ENCODE data around the gene STEAP1B. TPM values are rescaled to one million over a fixed set of nuclear protein-coding genes. Genes with fewer than 3 reads are reported as not detected.

The STEAP1B gene
- total RNA-seq, 2 donors from 2014 or later: 0.73 to 0.75 TPM

DNA sequence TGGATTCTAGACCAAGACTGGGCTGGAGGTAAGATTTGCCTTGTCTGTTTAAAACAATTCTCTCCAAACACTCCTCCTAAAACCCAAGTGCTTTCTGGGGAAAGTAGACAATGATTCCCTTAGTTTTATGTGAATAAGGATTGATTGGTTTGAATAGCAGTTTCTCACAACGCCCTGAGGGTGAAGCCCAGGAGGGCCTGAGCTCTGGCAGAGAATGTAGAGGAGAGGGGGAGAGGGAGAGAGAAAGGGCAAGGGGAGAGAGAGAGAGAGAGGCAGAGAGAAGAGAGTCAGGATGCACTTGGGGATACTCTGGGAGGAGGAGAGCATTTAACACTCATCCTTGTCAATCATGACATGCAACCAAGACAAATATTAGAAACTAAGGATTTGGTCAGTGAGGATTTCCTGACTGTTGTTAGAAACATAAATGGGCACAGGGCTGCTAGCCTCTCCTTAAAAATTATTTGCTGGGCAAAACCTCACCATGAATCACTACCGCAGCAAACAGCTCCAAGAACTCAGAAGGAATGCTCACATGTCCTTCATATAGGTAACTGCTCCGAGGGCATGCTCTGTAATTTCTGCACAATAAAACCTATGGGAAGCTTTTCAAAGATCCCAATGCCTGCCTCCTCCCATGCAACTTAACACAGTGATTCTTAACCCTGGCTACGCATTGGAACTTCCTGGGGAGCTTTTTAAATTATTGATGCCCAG, 87.9 kb downstream of the STEAP1B start:
- peaks cover 35% of the 10 kb centered on the region for H3K27me3 Mint-ChIP-seq
- ATAC-seq: no peak
- peaks cover 2% of the 10 kb centered on the region for H3K36me3 Mint-ChIP-seq (ENCODE audit: low read depth)
- H3K4me1 Mint-ChIP-seq: no peaks in the 10 kb centered on the region
- H3K27ac Mint-ChIP-seq: no peak overlapping the region
- H3K9me3 ChIP-seq (ENCODE audit: control insufficient read depth, low read length, poor library complexity, severe bottlenecking): no peaks in the 10 kb centered on the region
- no peak overlapping the region for H3K4me3 Mint-ChIP-seq
- DNase-seq: no peak

DNA sequence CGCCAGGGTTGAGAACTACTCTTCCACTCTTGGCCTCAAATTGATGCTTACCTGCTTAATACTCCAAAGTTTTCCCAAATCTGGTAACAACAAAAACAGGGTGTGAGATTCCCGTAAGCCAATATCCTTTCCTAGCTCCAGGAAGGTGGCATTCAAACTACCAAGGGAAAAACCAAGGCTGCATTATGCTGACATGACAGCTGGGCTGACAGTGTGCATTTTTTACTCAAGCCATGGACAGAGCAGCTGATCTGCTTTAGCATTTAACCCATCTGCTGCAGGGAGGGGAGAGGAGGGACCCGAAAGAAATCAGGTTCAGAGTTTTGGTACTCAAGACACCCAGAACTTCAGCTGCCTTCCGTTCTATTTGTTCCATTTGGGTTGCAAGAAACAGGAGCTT, 93.3 kb downstream of the STEAP1B start:
- Mint-ChIP-seq H3K27me3 (peaks cover 4% of the 10 kb centered on the region), H3K27ac (no peak overlapping the region), H3K36me3 (ENCODE audit: low read depth) (no peaks in the 10 kb centered on the region), H3K4me3 (no peak overlapping the region), H3K4me1 (peaks cover 5% of the 10 kb centered on the region)
- ATAC-seq: no peak
- no peaks in the 10 kb centered on the region for H3K9me3 ChIP-seq (ENCODE audit: control insufficient read depth, low read length, poor library complexity, severe bottlenecking)
- DNase-seq: no peak

DNA sequence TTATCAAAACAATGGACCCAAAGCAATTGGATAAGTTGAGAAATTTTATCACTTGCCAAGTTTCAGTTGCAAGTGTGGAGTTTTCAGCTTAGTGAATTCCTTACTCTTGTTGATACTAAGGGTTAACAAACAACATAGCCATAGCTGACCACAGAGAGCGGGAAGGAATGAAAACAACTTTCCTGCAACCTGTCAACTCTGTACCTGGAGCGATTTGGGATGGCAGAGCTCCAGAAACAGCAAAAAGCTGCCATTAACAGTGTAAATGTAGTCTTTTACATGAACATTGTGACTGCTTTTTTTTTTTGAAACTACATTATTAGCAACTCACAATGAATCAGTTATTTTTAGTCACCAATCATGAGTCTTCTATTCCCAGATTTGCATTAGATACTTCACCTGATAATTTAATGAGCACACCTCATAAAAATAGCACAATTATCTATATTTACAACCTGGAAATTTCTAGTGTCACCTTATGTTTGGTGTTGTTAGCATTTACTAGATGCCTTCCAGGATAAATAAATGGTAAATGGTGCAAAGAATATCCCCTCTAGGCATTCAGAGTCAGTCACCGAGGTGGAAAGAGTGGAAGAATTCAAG, 95.5 kb downstream of the STEAP1B start:
- DNase-seq (no peak), ATAC-seq (no peak)
- H3K4me3 Mint-ChIP-seq: no peak overlapping the region
- H3K9me3 ChIP-seq (ENCODE audit: control insufficient read depth, low read length, poor library complexity, severe bottlenecking): no peaks in the 10 kb centered on the region
- peaks cover 6% of the 10 kb centered on the region for H3K4me1 Mint-ChIP-seq
- H3K27me3 Mint-ChIP-seq: peaks cover 4% of the 10 kb centered on the region
- no peak overlapping the region for H3K27ac Mint-ChIP-seq
- no peaks in the 10 kb centered on the region for H3K36me3 Mint-ChIP-seq (ENCODE audit: low read depth)

DNA sequence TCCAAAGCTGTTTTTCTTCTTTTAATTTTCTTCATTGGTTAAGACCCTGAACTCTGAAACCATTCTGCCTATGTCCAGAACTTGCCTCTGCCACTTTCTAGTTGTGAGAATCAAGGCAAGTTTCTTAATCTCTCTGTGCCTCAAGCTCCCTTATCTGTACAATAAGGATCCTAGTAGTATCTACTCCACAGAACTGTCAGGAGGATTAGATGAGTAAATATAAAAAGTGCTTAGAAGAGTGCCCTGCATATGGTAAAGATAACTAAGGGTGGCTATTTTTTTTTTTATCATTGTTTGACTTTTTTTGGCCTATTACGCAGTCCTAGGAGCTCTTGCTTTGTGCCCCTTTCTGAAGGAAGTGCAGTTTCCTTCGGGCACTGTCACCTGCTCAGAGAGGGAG, 96.6 kb downstream of the STEAP1B start:
- no peak overlapping the region for H3K27ac Mint-ChIP-seq
- ATAC-seq (no peak), DNase-seq (no peak)
- peaks cover 4% of the 10 kb centered on the region for H3K27me3 Mint-ChIP-seq
- H3K4me1 Mint-ChIP-seq: peaks cover 6% of the 10 kb centered on the region
- no peaks in the 10 kb centered on the region for H3K9me3 ChIP-seq (ENCODE audit: control insufficient read depth, low read length, poor library complexity, severe bottlenecking)
- no peaks in the 10 kb centered on the region for H3K36me3 Mint-ChIP-seq (ENCODE audit: low read depth)
- no peak overlapping the region for H3K4me3 Mint-ChIP-seq

DNA sequence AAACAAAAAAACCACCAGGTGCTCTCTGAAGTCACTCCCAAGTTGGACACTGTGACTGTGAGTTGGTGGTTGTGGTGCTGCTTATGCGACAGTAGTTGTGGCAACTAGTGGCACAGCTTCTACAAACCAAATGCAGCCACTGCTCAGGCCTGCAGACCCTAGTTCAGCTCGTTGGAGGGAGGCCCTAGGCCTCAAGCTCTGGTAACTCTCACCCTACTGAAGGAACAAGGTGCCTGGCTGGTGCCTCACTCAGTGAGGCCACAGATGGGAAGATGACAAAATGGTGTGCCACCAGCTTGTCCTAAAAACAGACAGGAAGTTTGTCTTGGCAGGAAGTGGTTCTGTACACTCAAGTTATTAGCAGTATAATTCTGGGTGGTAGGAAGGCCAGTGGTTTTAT, 97.7 kb downstream of the STEAP1B start:
- Mint-ChIP-seq H3K4me3 (no peak overlapping the region), H3K36me3 (ENCODE audit: low read depth) (no peaks in the 10 kb centered on the region), H3K27me3 (peaks cover 1% of the 10 kb centered on the region), H3K27ac (no peak overlapping the region), H3K4me1 (peaks cover 6% of the 10 kb centered on the region)
- ATAC-seq: no peak
- DNase-seq: no peak
- no peaks in the 10 kb centered on the region for H3K9me3 ChIP-seq (ENCODE audit: control insufficient read depth, low read length, poor library complexity, severe bottlenecking)

DNA sequence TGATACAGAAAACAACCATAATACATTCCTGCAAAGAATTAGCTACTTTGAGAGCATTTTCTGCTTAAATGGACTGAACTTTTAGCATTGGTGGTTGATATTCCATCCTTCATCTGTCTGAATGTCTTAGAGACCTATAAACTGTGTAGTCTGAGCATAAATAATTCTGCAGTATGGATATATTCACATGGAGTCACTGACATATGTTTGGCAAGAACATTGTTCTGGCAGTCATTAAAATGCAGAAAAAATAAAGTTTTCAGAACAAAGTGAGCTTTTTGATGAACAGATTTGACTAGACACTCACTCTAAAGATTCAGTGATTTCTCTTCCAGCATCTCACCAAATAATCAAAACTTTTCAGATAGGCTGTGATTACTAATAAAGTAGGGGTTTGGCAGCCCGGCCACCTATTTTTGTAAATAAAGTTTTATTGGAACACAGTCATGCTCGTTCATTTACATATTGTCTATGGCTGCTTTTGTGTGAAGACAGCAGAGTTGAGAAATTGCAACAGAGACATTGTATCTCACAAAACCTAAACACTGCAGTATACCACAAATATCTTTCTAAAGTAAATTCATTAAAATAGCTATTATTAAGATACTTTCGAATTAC, 98.9 kb downstream of the STEAP1B start:
- H3K9me3 ChIP-seq (ENCODE audit: control insufficient read depth, low read length, poor library complexity, severe bottlenecking): no peaks in the 10 kb centered on the region
- Mint-ChIP-seq H3K4me3 (no peak overlapping the region), H3K36me3 (ENCODE audit: low read depth) (no peaks in the 10 kb centered on the region), H3K27me3 (no peaks in the 10 kb centered on the region), H3K4me1 (peaks cover 6% of the 10 kb centered on the region), H3K27ac (no peak overlapping the region)
- DNase-seq (no peak), ATAC-seq (no peak)

DNA sequence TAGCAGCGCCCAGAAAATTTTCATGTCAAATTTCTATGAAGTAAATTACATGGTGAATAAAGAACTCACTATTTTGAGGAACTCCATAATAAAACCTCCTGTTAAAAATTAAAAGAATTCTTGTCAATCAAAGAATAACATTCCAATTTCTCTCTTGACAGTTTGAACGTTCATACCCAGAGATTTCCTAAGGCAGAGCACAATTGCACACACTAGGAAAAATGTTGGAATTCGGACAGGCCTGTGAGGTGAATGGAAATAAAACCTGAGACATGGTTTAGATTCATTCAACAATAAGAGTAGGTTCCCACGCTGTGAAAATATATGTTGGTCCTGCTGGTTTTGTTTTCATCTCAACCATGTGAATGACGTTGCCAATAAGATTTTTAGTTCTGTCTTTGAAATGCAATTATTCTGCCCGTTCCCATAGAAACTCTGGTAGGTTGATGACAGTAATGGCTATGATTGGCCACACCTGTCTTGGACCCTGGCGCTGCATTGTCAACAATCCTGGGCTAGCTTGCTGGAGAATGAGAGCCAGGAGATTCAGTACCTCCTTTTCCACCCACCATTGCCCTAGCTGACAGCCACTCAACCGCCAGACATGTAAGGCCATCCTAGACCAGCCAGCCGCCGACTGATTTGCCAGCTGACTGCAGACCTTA, 99.7 kb downstream of the STEAP1B start:
- no peak overlapping the region for H3K27ac Mint-ChIP-seq

DNA sequence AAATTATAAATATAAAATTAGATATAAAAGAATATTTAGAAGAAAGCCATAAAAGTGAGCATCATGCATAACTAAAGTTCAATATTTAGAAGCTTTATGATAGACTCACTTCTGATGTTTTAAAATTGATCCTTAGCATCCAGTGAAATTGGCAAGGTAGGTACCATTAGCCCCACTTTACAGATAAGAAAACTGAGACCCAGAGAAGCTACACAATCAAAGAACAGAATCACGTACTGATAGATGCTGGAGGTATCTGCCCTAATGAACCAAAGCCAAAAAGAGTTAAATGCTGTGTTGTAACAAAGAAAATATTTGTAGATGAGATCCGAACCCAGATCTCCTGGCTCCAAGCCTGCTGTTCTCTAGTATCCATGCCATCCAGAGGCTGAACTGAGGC, 100.4 kb downstream of the STEAP1B start:
- H3K4me3 Mint-ChIP-seq: no peak overlapping the region
- DNase-seq: no peak
- no peak for ATAC-seq
- H3K9me3 ChIP-seq (ENCODE audit: control insufficient read depth, low read length, poor library complexity, severe bottlenecking): no peaks in the 10 kb centered on the region
- H3K4me1 Mint-ChIP-seq: peaks cover 6% of the 10 kb centered on the region
- H3K27me3 Mint-ChIP-seq: no peaks in the 10 kb centered on the region
- no peak overlapping the region for H3K27ac Mint-ChIP-seq
- no peaks in the 10 kb centered on the region for H3K36me3 Mint-ChIP-seq (ENCODE audit: low read depth)

More for the DNA sequence above, 99.7 kb downstream of the STEAP1B start:
- no peaks in the 10 kb centered on the region for H3K9me3 ChIP-seq (ENCODE audit: control insufficient read depth, low read length, poor library complexity, severe bottlenecking)
- Mint-ChIP-seq H3K36me3 (ENCODE audit: low read depth) (no peaks in the 10 kb centered on the region), H3K4me1 (peaks cover 6% of the 10 kb centered on the region), H3K27me3 (no peaks in the 10 kb centered on the region), H3K4me3 (no peak overlapping the region)
- ATAC-seq (no peak), DNase-seq (no peak)

DNA sequence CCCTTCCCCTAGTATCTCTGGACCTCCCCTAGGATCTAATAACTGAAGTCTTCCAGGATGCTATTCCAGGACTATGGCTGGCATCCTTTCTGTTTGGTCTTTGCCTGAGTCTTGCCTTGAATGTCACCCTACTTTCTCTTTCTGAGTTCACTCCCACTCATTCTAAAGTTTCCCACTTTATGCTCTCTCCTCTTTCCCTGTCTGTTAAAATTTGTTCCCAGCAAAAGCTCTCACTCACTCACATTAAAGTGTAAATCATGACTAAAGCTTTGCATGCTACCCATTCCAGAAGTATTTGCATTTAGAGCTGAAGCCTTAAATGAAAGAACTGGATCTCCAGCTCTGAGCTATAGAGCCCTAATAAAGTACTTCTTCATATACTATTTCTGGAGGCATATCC, 100.9 kb downstream of the STEAP1B start:
- Mint-ChIP-seq H3K27ac (no peak overlapping the region), H3K36me3 (ENCODE audit: low read depth) (no peaks in the 10 kb centered on the region), H3K4me1 (peaks cover 6% of the 10 kb centered on the region), H3K27me3 (no peaks in the 10 kb centered on the region), H3K4me3 (no peak overlapping the region)
- ATAC-seq: no peak
- H3K9me3 ChIP-seq (ENCODE audit: control insufficient read depth, low read length, poor library complexity, severe bottlenecking): no peaks in the 10 kb centered on the region
- no peak for DNase-seq

DNA sequence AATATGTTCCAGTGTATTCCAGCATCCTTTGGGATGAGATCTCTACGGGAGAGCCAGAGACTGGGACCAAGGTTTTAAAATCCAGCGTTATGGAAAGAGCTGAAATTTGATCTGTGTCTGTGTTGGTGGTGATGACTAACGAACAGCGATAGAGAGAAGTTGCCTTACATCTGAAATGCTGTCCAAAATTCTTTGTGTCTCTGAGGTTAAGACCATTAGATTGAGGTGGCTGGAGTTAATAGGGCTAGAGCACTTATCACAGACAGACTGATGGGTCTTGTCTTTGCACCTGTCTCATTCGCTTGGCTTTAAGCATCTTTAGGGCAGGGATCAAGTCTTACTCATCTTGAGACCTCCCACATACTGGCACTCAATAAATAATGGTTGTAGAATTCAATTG, 102.0 kb downstream of the STEAP1B start:
- ATAC-seq (no peak), DNase-seq (no peak)
- no peaks in the 10 kb centered on the region for H3K9me3 ChIP-seq (ENCODE audit: control insufficient read depth, low read length, poor library complexity, severe bottlenecking)
- no peak overlapping the region for H3K4me3 Mint-ChIP-seq
- no peaks in the 10 kb centered on the region for H3K36me3 Mint-ChIP-seq (ENCODE audit: low read depth)
- H3K27ac Mint-ChIP-seq: no peak overlapping the region
- H3K27me3 Mint-ChIP-seq: peaks cover 7% of the 10 kb centered on the region
- H3K4me1 Mint-ChIP-seq: peaks cover 6% of the 10 kb centered on the region

DNA sequence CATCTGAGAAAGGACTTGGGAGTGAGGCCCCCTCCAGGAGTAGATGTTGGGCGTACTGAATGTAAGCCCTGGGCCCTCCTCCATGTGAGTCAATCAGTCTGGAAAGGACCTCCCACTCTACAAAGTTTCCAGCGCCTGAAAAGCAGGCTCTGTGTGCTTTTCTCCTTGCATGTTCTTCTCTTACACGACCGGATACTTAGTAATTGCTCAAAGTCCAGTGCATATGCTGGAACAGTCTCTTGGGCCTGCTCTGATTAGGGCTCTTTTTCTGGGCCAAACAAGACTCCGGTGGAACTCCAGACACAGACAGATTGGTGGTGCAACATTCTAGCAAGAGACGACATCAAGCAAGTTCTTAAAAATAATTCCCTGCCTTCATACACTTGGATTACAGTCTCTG, 104.8 kb downstream of the STEAP1B start:
- Mint-ChIP-seq H3K36me3 (ENCODE audit: low read depth) (no peaks in the 10 kb centered on the region), H3K27ac (no peak overlapping the region), H3K4me3 (no peak overlapping the region), H3K4me1 (no peaks in the 10 kb centered on the region), H3K27me3 (peaks cover 7% of the 10 kb centered on the region)
- no peaks in the 10 kb centered on the region for H3K9me3 ChIP-seq (ENCODE audit: control insufficient read depth, low read length, poor library complexity, severe bottlenecking)
- no peak for ATAC-seq
- no peak for DNase-seq

DNA sequence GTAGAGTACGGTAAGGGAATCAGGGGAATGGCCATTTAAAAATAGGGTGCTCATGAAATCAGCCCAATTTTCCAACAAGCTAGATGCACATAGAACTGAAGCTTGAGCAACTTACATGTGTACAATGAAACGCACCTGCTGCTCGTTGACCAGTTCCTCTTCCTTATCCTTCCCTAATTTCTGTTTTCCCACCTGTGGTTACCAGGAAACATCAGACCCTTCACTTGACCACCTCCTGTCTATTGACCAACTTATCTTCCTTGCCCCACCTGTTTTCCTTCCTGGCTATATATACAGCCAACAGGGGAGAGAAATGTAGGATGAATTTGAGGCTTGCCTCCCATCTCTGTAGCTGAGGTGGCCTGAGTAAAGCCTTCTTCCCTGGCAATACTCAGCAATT, 105.2 kb downstream of the STEAP1B start:
- H3K36me3 Mint-ChIP-seq (ENCODE audit: low read depth): no peaks in the 10 kb centered on the region

DNA sequence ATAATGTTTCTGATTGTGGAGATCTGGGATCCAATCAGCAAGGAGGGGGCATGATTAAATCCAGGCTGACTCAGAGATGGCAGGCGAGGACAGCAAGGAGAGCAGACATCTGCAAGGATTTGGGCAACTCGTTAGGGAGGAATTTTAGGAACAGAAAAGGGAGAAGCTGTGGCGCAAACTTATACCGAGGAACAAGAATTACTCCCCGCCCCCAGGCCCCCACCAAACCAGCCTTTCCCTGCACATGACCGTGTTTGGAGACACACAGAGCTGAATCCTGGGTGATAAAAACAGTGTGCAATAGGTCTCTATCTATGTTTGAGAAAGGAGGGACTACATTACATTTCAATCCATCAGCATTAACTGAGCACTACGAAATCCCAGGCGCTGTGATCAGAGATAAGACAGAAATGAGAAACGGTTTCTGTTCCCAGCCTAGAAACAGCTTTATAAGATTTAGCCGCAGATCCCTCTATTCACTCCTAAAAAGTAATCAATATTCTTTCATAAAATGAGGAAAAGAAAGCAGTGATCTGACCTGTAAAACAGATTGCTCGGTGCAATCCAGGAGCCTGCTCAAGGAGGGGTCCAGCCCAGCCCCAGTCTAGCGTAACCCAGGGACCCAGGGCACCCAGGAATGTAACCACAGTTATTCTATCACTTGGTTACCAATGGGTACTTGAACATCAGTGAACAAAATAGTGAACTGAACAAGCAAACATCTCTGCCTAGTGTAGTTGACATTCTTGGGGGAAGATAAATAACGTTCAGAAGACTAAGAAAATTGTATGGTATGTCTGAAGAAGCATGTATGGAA, 105.9 kb downstream of the STEAP1B start:
- ATAC-seq: no peak
- peaks cover 7% of the 10 kb centered on the region for H3K27me3 Mint-ChIP-seq
- no peaks in the 10 kb centered on the region for H3K9me3 ChIP-seq (ENCODE audit: control insufficient read depth, low read length, poor library complexity, severe bottlenecking)
- H3K4me3 Mint-ChIP-seq: no peak overlapping the region
- no peaks in the 10 kb centered on the region for H3K4me1 Mint-ChIP-seq
- H3K27ac Mint-ChIP-seq: no peak overlapping the region
- DNase-seq: no peak
- no peaks in the 10 kb centered on the region for H3K36me3 Mint-ChIP-seq (ENCODE audit: low read depth)

More for the DNA sequence above, 105.2 kb downstream of the STEAP1B start:
- no peak for DNase-seq
- no peak for ATAC-seq
- Mint-ChIP-seq H3K4me3 (no peak overlapping the region), H3K4me1 (no peaks in the 10 kb centered on the region), H3K27me3 (peaks cover 7% of the 10 kb centered on the region), H3K27ac (no peak overlapping the region)
- H3K9me3 ChIP-seq (ENCODE audit: control insufficient read depth, low read length, poor library complexity, severe bottlenecking): no peaks in the 10 kb centered on the region

All from T-helper 17 cell (primary cell).